Calu3 (cell line): ENCODE measurements around the gene CERK. TPM values are rescaled to one million over a fixed set of nuclear protein-coding genes. Genes with fewer than 3 reads are reported as not detected.

ENCODE experiments used
- BruUV-seq: library from RNA; stranded (reverse); fragments of 400-500 nt; replicated peaks from 2 replicates; lab custom pipeline; 2021; lab: Mats Ljungman, UMichigan
- CTCF ChIA-PET: fragments of 300-600 bp; sonication (Branson Sonifier 250); formaldehyde crosslinking; loops from one replicate; lab custom pipeline; 2022; ENCODE audit warnings: antibody characterized with exemption; lab: Charles Lee
- DNase-seq: peaks from one replicate; pipeline ENCODE4 v3.0.0; 2022
- H3K27ac Mint-ChIP-seq: one replicate; pipeline ENCODE4 v1.8.0; 2022; ENCODE audit warnings: mixed read lengths; ENCODE audit not compliant: unreplicated experiment
- H3K27me3 Mint-ChIP-seq: one replicate; pipeline ENCODE4 v1.8.0; 2022; ENCODE audit warnings: mixed read lengths; ENCODE audit not compliant: unreplicated experiment
- H3K36me3 Mint-ChIP-seq: one replicate; pipeline ENCODE4 v1.8.0; 2022; ENCODE audit warnings: mild to moderate bottlenecking, moderate library complexity, mixed read lengths; ENCODE audit not compliant: insufficient read depth, unreplicated experiment
- H3K4me1 Mint-ChIP-seq: one replicate; pipeline ENCODE4 v1.8.0; 2022; ENCODE audit warnings: mild to moderate bottlenecking, low read depth, mixed read lengths; ENCODE audit not compliant: unreplicated experiment
- H3K4me3 Mint-ChIP-seq: one replicate; pipeline ENCODE4 v1.8.0; 2022; ENCODE audit warnings: mild to moderate bottlenecking, low read depth, moderate library complexity, mixed read lengths; ENCODE audit not compliant: unreplicated experiment
- H3K9me3 Mint-ChIP-seq: one replicate; pipeline ENCODE4 v1.8.0; 2022; ENCODE audit warnings: low read depth, mixed read lengths; ENCODE audit not compliant: unreplicated experiment
- CTCF ChIP-seq: fragments of 200-600 bp; IDR thresholded peaks from one replicate; pipeline ENCODE4 v1.8.0; 2022; ENCODE audit warnings: antibody characterized with exemption; ENCODE audit not compliant: unreplicated experiment
- intact Hi-C: fragments of 100-400 bp; cut with micrococcal nuclease; formaldehyde crosslinking; loops from one replicate; pipeline ENCODE4 v1.10.0; 2022; ENCODE audit not compliant: unreplicated experiment
- total RNA-seq: library from RNA; stranded (reverse); gene quantifications from 2 replicates; pipeline ENCODE4 v1.2.3, GENCODE V29; 2022

CERK gene
- total RNA-seq, 1 experiment from 2014 or later, result 25.0 TPM

GRCh38 chr22:46665751-46666280 lies 72.2 kb downstream of the CERK start:
- no peaks in the 10 kb centered on the region for H3K27me3 Mint-ChIP-seq
- H3K4me1 Mint-ChIP-seq, result peaks cover 11% of the 10 kb centered on the region
- H3K9me3 Mint-ChIP-seq, result no peaks in the 10 kb centered on the region
- no TSS peak for BruUV-seq
- CTCF ChIA-PET, result no interaction called here
- no peak overlapping the region for H3K4me3 Mint-ChIP-seq
- no peak overlapping the region for H3K27ac Mint-ChIP-seq
- peaks cover 8% of the 10 kb centered on the region for H3K36me3 Mint-ChIP-seq
- no peak for DNase-seq
- TF ChIP-seq CTCF, result no peak
- intact Hi-C loops, result loop anchor here (10.0 kb wide), 2 partner anchors 61 to 101 kb away; no protein-coding TSS in a partner anchor

DNA sequence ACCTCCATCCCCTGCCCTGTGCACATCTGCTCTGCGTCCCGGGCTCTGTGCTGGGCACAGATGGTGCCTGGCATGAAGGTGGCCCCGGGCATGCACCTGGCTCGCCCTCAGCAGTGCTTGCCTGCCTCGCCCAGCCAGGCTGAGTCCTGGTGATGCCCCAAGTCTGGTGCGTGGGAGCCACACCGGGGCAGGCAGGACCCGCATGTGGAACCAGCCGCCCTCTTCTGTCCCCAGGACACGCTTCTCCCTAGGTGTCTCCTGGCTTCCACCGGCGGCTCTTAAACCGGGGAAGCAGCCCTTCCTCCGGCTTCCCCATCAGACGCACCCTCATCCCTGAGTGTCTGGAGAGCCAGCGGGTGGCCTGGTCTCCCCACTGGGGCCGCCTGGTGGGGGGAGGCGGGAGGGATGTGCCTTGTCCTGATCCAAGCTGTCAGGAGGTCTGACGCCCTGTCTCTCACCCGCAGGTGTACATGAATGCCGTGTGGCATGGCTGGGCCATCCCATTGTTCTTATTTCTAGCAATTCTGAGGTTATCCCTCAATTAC lies 72.8 kb downstream of the CERK start:
- BruUV-seq, result no TSS peak
- intact Hi-C loops, result loop anchor here (10.0 kb wide), 2 partner anchors 60 to 100 kb away; no protein-coding TSS in a partner anchor
- no peak for DNase-seq
- Mint-ChIP-seq H3K27ac (no peak overlapping the region), H3K36me3 (peaks cover 8% of the 10 kb centered on the region), H3K4me3 (no peak overlapping the region), H3K4me1 (peaks cover 17% of the 10 kb centered on the region), H3K27me3 (no peaks in the 10 kb centered on the region), H3K9me3 (no peaks in the 10 kb centered on the region)
- TF ChIP-seq CTCF, result no peak
- CTCF ChIA-PET, result no interaction called here

GRCh38 chr22:46664301-46664855 lies 73.7 kb downstream of the CERK start:
- TF ChIP-seq CTCF, result no peak
- Mint-ChIP-seq H3K4me3 (no peak overlapping the region), H3K27me3 (no peaks in the 10 kb centered on the region)

DNA sequence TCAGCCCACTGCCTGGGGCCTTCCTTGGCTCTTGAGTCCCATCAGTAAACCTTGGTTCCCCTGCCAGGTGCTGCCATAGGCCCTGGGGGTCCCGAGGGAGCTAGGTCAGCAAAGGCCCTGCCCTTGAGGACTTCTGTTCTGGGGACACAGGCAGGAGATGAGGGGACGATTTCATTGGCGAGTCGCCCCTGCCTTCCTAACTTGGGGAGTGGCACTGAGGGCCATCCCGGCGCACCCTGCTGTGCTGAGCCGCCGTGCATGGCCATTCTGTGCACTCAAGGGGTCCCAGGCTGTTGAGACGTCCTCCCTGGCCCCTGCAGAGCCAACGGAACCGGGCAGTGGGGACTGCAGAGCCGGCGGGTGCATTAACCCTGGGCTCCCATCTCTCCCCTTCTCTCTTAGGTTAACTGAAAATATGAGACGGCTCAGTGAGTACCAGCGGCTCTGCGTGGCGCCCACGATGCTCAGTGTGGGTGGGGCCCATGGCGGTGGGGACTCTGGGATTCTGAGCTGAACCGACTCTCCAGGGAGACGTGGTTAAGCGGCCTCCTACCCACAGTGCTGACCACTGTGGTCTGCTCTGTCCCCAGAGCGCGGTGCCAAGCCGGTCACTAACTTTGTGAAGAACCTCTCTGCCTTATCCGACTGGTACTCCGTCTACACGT lies 74.5 kb downstream of the CERK start:
- Mint-ChIP-seq H3K27ac (no peak overlapping the region), H3K36me3 (peaks cover 18% of the 10 kb centered on the region), H3K27me3 (no peaks in the 10 kb centered on the region), H3K9me3 (no peaks in the 10 kb centered on the region), H3K4me1 (peaks cover 22% of the 10 kb centered on the region), H3K4me3 (no peak overlapping the region)
- TF ChIP-seq CTCF, result no peak
- CTCF ChIA-PET, result no interaction called here
- DNase-seq, result no peak
- no TSS peak for BruUV-seq
- intact Hi-C loops, result loop anchor here (10.0 kb wide), 2 partner anchors 59 to 99 kb away; no protein-coding TSS in a partner anchor

More at GRCh38 chr22:46664301-46664855, 73.7 kb downstream of the CERK start:
- Mint-ChIP-seq H3K36me3 (peaks cover 12% of the 10 kb centered on the region), H3K9me3 (no peaks in the 10 kb centered on the region), H3K27ac (no peak overlapping the region), H3K4me1 (peaks cover 22% of the 10 kb centered on the region)
- CTCF ChIA-PET, result no interaction called here
- BruUV-seq, result no TSS peak
- intact Hi-C loops, result loop anchor here (10.0 kb wide), 2 partner anchors 60 to 100 kb away; no protein-coding TSS in a partner anchor
- DNase-seq, result no peak
